Smooth muscle cell (in vitro differentiated cells): ENCODE results near the gene LINC00632. TPM values are rescaled to one million over a fixed set of nuclear protein-coding genes. Genes with fewer than 3 reads are reported as not detected.

Experiments used
- DNase-seq: peaks from one replicate; lab custom pipeline; 2025; ENCODE audit not compliant: unreplicated experiment; lab: John Stamatoyannopoulos, UW
- H2AFZ ChIP-seq: fragments of 200-600 bp; sonication (generic); 2 replicates; pipeline ENCODE4 v1.6.0; 2016; ENCODE audit warnings: antibody characterized with exemption, low read depth, mild to moderate bottlenecking
- H3F3A ChIP-seq: fragments of 200-600 bp; sonication (generic); 2 replicates; pipeline ENCODE4 v1.6.0; 2017; ENCODE audit warnings: antibody characterized with exemption, low read depth
- H3K27ac ChIP-seq: fragments of 200-600 bp; sonication (generic); 2 replicates; pipeline ENCODE4 v1.5.1; 2016; ENCODE audit warnings: low read depth, mild to moderate bottlenecking
- H3K27me3 ChIP-seq: fragments of 200-600 bp; sonication (generic); 2 replicates; pipeline ENCODE4 v1.6.1; 2016; ENCODE audit warnings: low read depth, mild to moderate bottlenecking
- H3K36me3 ChIP-seq: fragments of 200-600 bp; sonication (generic); 2 replicates; pipeline ENCODE4 v1.5.1; 2016; ENCODE audit warnings: low read depth
- H3K4me1 ChIP-seq: fragments of 200-600 bp; sonication (generic); 2 replicates; pipeline ENCODE4 v1.5.1; 2016; ENCODE audit warnings: low read depth
- H3K4me2 ChIP-seq: fragments of 200-600 bp; sonication (generic); 2 replicates; pipeline ENCODE4 v1.6.0; 2016; ENCODE audit warnings: mild to moderate bottlenecking
- H3K4me3 ChIP-seq: fragments of 200-600 bp; sonication (generic); 2 replicates; pipeline ENCODE4 v1.5.1; 2016; ENCODE audit warnings: mild to moderate bottlenecking
- H3K79me2 ChIP-seq: fragments of 200-600 bp; sonication (generic); 2 replicates; pipeline ENCODE4 v1.6.0; 2016; ENCODE audit warnings: low read depth, mild to moderate bottlenecking
- H3K9ac ChIP-seq: fragments of 200-600 bp; sonication (generic); 2 replicates; pipeline ENCODE4 v1.6.0; 2016; ENCODE audit warnings: low read depth
- H3K9me3 ChIP-seq: fragments of 200-600 bp; sonication (generic); replicated peaks from 2 replicates; pipeline ENCODE4 v1.5.1; 2016; ENCODE audit warnings: low read depth
- H4K20me1 ChIP-seq: fragments of 200-600 bp; sonication (generic); 2 replicates; pipeline ENCODE4 v1.6.0; 2016; ENCODE audit warnings: low read depth
- CTCF ChIP-seq: fragments of 200-600 bp; sonication (generic); IDR thresholded peaks from 2 replicates; pipeline ENCODE4 v1.5.1; 2017; ENCODE audit warnings: borderline replicate concordance, mild to moderate bottlenecking, antibody characterized with exemption; ENCODE audit not compliant: insufficient read depth, poor library complexity, severe bottlenecking
- WGBS: methylation state at CpG from one replicate; pipeline ENCODE4 v1.1.7; 2016; ENCODE audit warnings: low lambda C conversion rate; 5-methylcytosine and 5-hydroxymethylcytosine counted together
- polyA plus RNA-seq: library from polyadenylated mRNA; unstranded; fragments of >200 nt; fragmentation: Nextera tagmentation; extraction: Ambion mirVana; gene quantifications from 2 replicates; pipeline ENCODE4 v1.2.1, GENCODE V29; 2016
- total RNA-seq: library from RNA; depleted of rRNA; stranded (reverse); fragments of >200 nt; gene quantifications from 2 replicates; pipeline ENCODE4 v1.2.3, GENCODE V29; 2014

LINC00632 gene
- total and polyA plus RNA-seq, 2 experiments from 2014 or later, result 109 to 770 TPM

DNA sequence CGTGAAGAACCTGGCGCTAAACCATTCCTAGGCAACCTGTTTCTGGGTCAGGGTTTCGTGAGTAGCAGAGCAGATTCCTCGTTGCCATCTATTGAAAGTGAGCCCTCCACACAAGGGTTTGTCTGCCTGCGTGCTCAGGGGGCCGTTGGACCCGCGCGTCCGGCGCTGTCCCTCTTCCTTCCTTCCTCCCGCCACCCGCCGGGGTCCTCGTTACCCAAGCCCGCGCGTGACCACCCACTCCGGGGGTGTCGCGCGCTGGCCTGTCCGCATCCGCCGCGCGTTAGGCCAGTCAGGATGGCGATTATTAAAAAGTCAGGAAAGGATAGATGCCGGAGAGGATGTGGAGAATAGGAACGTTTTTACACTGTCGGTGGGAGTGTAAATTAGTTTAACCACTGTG, 66.8 kb downstream of the LINC00632 start:
- H3K9ac ChIP-seq, result no peak overlapping the region
- H4K20me1 ChIP-seq, result peaks cover 18% of the 10 kb centered on the region
- no peak overlapping the region for H2AFZ ChIP-seq
- H3K4me2 ChIP-seq, result no peak overlapping the region
- H3F3A ChIP-seq, result no peaks in the 10 kb centered on the region
- H3K27me3 ChIP-seq, result no peaks in the 10 kb centered on the region
- H3K9me3 ChIP-seq, result no peaks in the 10 kb centered on the region
- no peak overlapping the region for H3K4me3 ChIP-seq
- WGBS, result 96% methylated on average over 31 of the region's 31 CpGs
- no peak for DNase-seq
- H3K36me3 ChIP-seq, result peaks cover 17% of the 10 kb centered on the region
- no peaks in the 10 kb centered on the region for H3K79me2 ChIP-seq
- no peaks in the 10 kb centered on the region for H3K4me1 ChIP-seq
- TF ChIP-seq CTCF, result no peak
- H3K27ac ChIP-seq, result no peak overlapping the region

DNA sequence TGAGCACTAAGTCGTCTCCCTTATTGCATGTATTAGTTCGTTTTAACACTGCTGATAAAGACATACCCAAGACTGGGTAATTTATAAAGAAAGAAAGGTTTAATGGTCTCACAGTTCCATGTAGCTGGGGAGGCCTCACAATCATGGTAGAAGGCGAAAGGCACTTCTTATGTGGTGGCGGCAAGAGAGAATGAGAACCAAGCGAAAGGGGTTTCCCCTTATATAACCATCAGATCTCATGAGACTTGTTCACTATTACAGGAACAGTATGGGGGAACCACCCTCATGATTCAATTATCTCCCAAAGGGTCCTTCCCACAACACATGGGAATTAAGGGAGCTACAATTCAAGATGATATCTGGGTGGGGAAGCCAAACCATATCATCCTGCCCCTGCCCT, 85.1 kb downstream of the LINC00632 start:
- Histone ChIP-seq H2AFZ (no peak overlapping the region), H3K9me3 (no peaks in the 10 kb centered on the region), H3K4me3 (no peak overlapping the region), H3K79me2 (no peaks in the 10 kb centered on the region), H4K20me1 (peaks cover 7% of the 10 kb centered on the region), H3K27ac (no peak overlapping the region), H3K36me3 (no peaks in the 10 kb centered on the region), H3K9ac (no peak overlapping the region), H3F3A (no peaks in the 10 kb centered on the region), H3K4me1 (no peaks in the 10 kb centered on the region), H3K27me3 (no peaks in the 10 kb centered on the region), H3K4me2 (no peak overlapping the region)
- no peak for TF ChIP-seq CTCF
- DNase-seq, result no peak
- WGBS, result 64% methylated on average over 5 of the region's 5 CpGs

GRCh38 chrX:140799216-140799615, 89.7 kb downstream of the LINC00632 start:
- Histone ChIP-seq H4K20me1 (no peaks in the 10 kb centered on the region), H3K4me1 (no peaks in the 10 kb centered on the region), H3K27ac (no peak overlapping the region), H3K9ac (no peak overlapping the region), H3K9me3 (no peaks in the 10 kb centered on the region), H3K79me2 (no peaks in the 10 kb centered on the region), H3K4me2 (no peak overlapping the region), H3F3A (no peaks in the 10 kb centered on the region), H3K36me3 (no peaks in the 10 kb centered on the region), H2AFZ (no peak overlapping the region), H3K4me3 (no peak overlapping the region), H3K27me3 (no peaks in the 10 kb centered on the region)
- WGBS, result 92% methylated on average over 2 of the region's 2 CpGs
- DNase-seq, result no peak
- no peak for TF ChIP-seq CTCF

- Histone ChIP-seq H3K9me3 (no peaks in the 10 kb centered on the region), H3F3A (no peaks in the 10 kb centered on the region), H3K9ac (no peak overlapping the region), H3K4me3 (no peak overlapping the region), H3K27ac (no peak overlapping the region), H2AFZ (no peak overlapping the region), H3K4me1 (no peaks in the 10 kb centered on the region), H3K27me3 (no peaks in the 10 kb centered on the region), H4K20me1 (no peaks in the 10 kb centered on the region), H3K79me2 (no peaks in the 10 kb centered on the region), H3K4me2 (no peak overlapping the region), H3K36me3 (no peaks in the 10 kb centered on the region)
- no peak for TF ChIP-seq CTCF
- DNase-seq, result no peak
- 93% methylated on average over 1 of the region's 1 CpG for WGBS
These were observed 94.7 kb downstream of the LINC00632 start for GRCh38 chrX:140804292-140804691.
